ENCODE results near the gene PEPD.

Gene PEPD

DNA sequence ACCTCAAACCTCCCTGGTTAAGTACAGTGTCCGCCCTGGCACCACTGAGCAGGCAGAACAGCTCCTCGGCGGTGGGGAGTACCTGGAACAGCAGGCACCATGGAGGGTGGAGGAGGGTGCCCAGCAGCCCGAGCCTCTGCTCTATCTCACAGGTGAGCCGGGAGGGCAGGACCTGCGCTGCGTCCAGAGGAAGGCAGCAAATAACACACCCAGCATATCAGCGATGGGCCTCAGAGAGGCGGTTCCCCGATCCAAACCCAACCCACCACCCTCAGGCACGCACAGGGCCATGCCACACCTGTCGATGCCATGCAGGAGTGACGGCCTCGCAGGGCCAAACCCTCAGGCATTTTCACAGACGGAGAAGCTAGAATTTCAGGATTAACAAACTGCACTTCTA is 11.8 kb downstream of the PEPD start:
- DNase-seq (ENCODE audit: low read depth), result no peak

DNA sequence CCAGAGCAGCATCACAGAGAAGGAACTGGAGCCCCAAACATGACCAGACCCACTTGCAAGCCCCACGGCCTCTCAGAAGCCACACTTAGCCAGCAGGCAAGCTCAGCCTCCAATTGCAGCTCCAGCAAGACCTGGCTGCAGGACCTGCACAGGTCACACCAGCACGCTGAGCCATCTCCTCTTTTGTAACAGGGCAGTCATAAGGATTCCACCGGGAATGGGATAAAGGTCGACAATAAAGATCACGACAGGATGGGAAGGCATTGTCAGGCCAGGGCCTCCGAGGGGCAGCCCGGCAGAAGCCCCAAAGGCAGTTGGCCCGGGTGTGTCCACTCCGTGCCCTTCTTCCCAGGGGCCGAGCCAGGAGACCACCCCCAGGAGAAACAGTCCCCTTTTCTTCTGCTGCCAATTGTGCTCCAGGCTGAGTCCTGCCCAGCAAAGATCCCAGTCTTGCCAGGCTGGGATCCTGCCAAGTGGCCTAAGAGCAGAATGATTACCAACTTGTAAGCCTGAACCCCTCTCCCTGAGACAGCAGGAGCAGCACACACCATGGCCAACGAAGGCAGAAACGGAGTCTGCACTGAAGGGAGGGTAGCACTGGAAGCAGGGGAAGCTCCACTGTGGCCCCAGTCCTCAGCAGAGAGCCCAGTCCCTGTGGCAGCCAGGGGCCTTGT is 12.5 kb downstream of the PEPD start:
- DNase-seq (ENCODE audit: low read depth), result peak; percentile 71
- TF ChIP-seq CTCF (IDR thresholded peaks at IDR 0.05; ENCODE audit: low read length, missing control alignments), result no peak
- H3K4me3 ChIP-seq (replicated peaks; ENCODE audit: low read depth, low read length), result no peak overlapping the region

More for the DNA sequence above, 11.8 kb downstream of the PEPD start:
- no peak overlapping the region for H3K4me3 ChIP-seq (replicated peaks; ENCODE audit: low read depth, low read length)
- TF ChIP-seq CTCF (IDR thresholded peaks at IDR 0.05; ENCODE audit: low read length, missing control alignments), result no peak

GRCh38 chr19:33508431-33508830 is 13.2 kb downstream of the PEPD start:
- TF ChIP-seq CTCF (IDR thresholded peaks at IDR 0.05; ENCODE audit: low read length, missing control alignments), result no peak
- DNase-seq (ENCODE audit: low read depth), result no peak
- H3K4me3 ChIP-seq (replicated peaks; ENCODE audit: low read depth, low read length), result no peak overlapping the region

- no peak for TF ChIP-seq CTCF (IDR thresholded peaks at IDR 0.05; ENCODE audit: low read length, missing control alignments)
- no peak for DNase-seq (ENCODE audit: low read depth)
- H3K4me3 ChIP-seq (replicated peaks; ENCODE audit: low read depth, low read length), result no peak overlapping the region
These were observed 13.6 kb downstream of the PEPD start for GRCh38 chr19:33508009-33508408.

DNA sequence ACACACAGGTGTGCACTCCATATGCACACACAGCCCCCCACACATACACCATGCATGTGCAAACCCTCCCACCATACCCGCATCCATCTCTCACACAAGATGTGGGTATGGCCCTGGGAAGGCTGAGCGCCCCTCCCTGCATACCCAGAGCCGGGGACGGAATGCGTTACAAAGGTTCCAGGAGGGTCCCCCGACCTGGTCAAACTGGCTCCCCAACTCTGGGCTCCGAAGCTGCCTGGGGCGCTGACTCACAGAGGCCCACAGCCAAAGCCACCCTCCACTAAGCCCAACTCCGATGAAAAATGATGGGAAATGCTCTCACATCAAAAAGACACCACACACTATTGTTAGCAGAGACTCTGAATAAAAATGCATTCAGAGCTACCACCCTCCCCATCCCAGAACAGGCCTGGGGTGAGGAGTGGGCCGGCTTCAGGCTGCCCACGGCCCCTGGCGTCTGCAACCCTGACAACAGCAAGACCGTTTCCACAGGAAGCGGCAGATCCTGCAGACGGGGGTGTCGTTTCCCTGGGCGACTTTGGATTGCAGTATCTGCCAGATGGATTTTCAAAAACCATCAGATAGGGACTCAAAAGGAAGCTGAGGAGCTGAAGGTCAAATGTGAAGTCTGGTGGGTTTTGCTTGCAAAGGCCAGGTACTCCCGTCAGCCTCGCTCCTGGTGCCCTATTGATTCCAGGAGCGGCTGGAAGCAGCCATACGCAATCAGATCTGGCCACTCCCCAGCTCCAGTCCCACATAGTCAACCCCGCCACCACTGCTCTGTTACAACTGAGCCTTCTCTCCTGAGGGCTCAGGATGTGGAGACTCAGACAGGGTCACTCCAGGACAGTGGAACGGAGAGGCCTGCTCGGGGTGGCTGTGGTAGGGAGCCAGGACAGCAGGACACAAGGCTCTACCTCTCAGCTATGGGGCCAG is 14.3 kb downstream of the PEPD start:
- DNase-seq (ENCODE audit: low read depth), result no peak
- TF ChIP-seq CTCF (IDR thresholded peaks at IDR 0.05; ENCODE audit: low read length, missing control alignments), result no peak
- H3K4me3 ChIP-seq (replicated peaks; ENCODE audit: low read depth, low read length), result no peak overlapping the region

DNA sequence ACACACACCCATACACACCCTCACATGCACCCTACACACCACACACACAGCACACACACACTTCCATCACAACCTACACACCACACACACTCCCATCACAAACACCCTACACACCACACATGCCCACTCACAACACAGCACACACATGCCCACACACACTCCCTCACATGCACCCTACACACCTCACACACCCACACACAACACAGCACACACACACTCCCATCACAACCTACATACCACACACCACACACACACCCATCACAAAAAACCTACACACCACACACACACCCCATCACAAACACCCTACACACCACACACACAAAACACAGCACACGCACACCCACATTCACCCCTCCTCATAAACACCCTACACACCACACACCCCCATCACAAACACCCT is 15.1 kb downstream of the PEPD start:
- H3K4me3 ChIP-seq (replicated peaks; ENCODE audit: low read depth, low read length), result no peak overlapping the region
- no peak for DNase-seq (ENCODE audit: low read depth)
- no peak for TF ChIP-seq CTCF (IDR thresholded peaks at IDR 0.05; ENCODE audit: low read length, missing control alignments)
